K562 (cell line): ENCODE data around the gene LY6G5B. TPM values are rescaled to one million over a fixed set of nuclear protein-coding genes. Genes with fewer than 3 reads are reported as not detected.

ENCODE experiments used
- ARID2 ChIP-seq: fragments of 450-650 bp; IDR thresholded peaks from 2 replicates; pipeline ENCODE4 v1.6.1; 2017; ENCODE audit warnings: antibody characterized with exemption, mild to moderate bottlenecking
- BACH1 ChIP-seq: fragments of 200-800 bp; sonication (Bioruptor generic); IDR thresholded peaks from 2 replicates; pipeline ENCODE4 v1.6.1; 2016; ENCODE audit warnings: missing genetic modification characterization, missing compliant biosample characterization
- DDX20 ChIP-seq: fragments of 450-650 bp; IDR thresholded peaks from 2 replicates; pipeline ENCODE4 v1.6.1; 2016; ENCODE audit warnings: missing genetic modification characterization, low read depth, mild to moderate bottlenecking, missing compliant biosample characterization, moderate library complexity
- ELF4 ChIP-seq: fragments of 450-650 bp; formaldehyde crosslinking; IDR thresholded peaks from 2 replicates; pipeline ENCODE4 v1.4.0; 2022; ENCODE audit warnings: missing genetic modification characterization
- MCM3 ChIP-seq: fragments of 450-650 bp; IDR thresholded peaks from 2 replicates; pipeline ENCODE4 v1.6.1; 2016
- NR1H2 ChIP-seq: sonication (generic); formaldehyde crosslinking; IDR thresholded peaks from 2 replicates; pipeline ENCODE4 v1.4.0; 2020; ENCODE audit warnings: mild to moderate bottlenecking, missing genetic modification reagents
- PCBP2 ChIP-seq: fragments of 200-400 bp; formaldehyde crosslinking; IDR thresholded peaks from 2 replicates; pipeline ENCODE4 v1.6.1; 2018; ENCODE audit warnings: low read length, low read depth, mild to moderate bottlenecking, moderate library complexity; ENCODE audit not compliant: poor library complexity, severe bottlenecking
- RHOXF2B ChIP-seq: fragments of 250-450 bp; sonication (Bioruptor Pico); conservative IDR thresholded peaks from 2 replicates; pipeline ENCODE4 v1.5.1; 2021
- SIN3A ChIP-seq, 2 experiments: fragments of 150-350 bp in 1 of 2; IDR thresholded peaks; 2 replicates each; pipeline ENCODE4 v1.6.1; 2011 to 2016; ENCODE audit warnings: borderline replicate concordance in 2 of 2, low read depth in 2 of 2, low read length in 2 of 2, mild to moderate bottlenecking in 2 of 2, moderate library complexity in 2 of 2; ENCODE audit not compliant: control insufficient read depth in 1 of 2
- SP2 ChIP-seq: IDR thresholded peaks from 2 replicates; pipeline ENCODE4 v1.6.1; 2011; ENCODE audit warnings: mild to moderate bottlenecking, low read depth, low read length, moderate library complexity; ENCODE audit not compliant: poor library complexity, severe bottlenecking; ENCODE audit errors: extremely low read depth
- SRSF3 ChIP-seq: fragments of 200-400 bp; formaldehyde crosslinking; IDR thresholded peaks from 2 replicates; pipeline ENCODE4 v1.6.1; 2016; ENCODE audit warnings: mild to moderate bottlenecking, low read length, moderate library complexity; ENCODE audit not compliant: insufficient read depth
- TOE1 ChIP-seq, 2 experiments: fragments of 450-650 bp in 1 of 2; sonication (generic) in 1 of 2; formaldehyde crosslinking in 1 of 2; IDR thresholded peaks; 2 replicates each; pipeline versions ENCODE4 v1.7.1 to v1.8.0; 2016 to 2022; ENCODE audit warnings: borderline replicate concordance in 2 of 2, mild to moderate bottlenecking in 2 of 2, antibody characterized with exemption in 1 of 2, inconsistent platforms in 1 of 2, low read depth in 1 of 2, missing genetic modification reagents in 1 of 2, moderate library complexity in 1 of 2
- VEZF1 ChIP-seq: fragments of 200-800 bp; sonication (Bioruptor generic); IDR thresholded peaks from 2 replicates; pipeline ENCODE4 v1.6.1; 2017; ENCODE audit warnings: missing genetic modification characterization, missing compliant biosample characterization
- ZBTB40 ChIP-seq, 2 experiments: fragments of 450-650 bp in 1 of 2; sonication (generic) in 1 of 2; formaldehyde crosslinking in 1 of 2; IDR thresholded peaks; 2 replicates each; pipeline versions ENCODE4 v1.7.1 to v1.9.0; 2016 to 2022; ENCODE audit warnings: inconsistent platforms in 1 of 2, mild to moderate bottlenecking in 1 of 2, missing genetic modification reagents in 1 of 2
- ZKSCAN3 ChIP-seq: fragments of 250-450 bp; sonication (Bioruptor Pico); IDR thresholded peaks from 2 replicates; pipeline ENCODE4 v1.4.0; 2020
- ZNF655 ChIP-seq: fragments of 250-450 bp; sonication (Bioruptor Pico); IDR thresholded peaks from 2 replicates; pipeline ENCODE4 v1.5.0; 2021
- polyA plus RNA-seq, 8 experiments: library from polyadenylated mRNA; depleted of rRNA in 4 of 8; stranded (reverse) in 5 of 8; unstranded in 3 of 8; fragments of >200 nt; fragmentation: Nextera tagmentation in 2 of 8; fragmentation: Illumina TruSeq in 1 of 8; extraction: Ambion mirVana in 2 of 8; extraction: Trizol in 1 of 8; gene quantifications; 2 replicates each; pipeline versions ENCODE4 v1.2.1 to v1.2.3, GENCODE V29; 2011 to 2014; ENCODE audit warnings: inconsistent platforms in 1 of 8, missing spikeins in 1 of 8
- total RNA-seq, 7 experiments: library from RNA; depleted of rRNA in 6 of 7; stranded (reverse); fragments of >200 nt in 6 of 7; fragmentation: Illumina TruSeq in 2 of 7; extraction: Trizol in 2 of 7; gene quantifications; 2 replicates each; pipeline versions ENCODE4 v1.2.1 to v1.2.3, GENCODE V29; 2011 to 2021; ENCODE audit warnings: low replicate concordance in 1 of 7

The LY6G5B gene
- total and polyA plus RNA-seq, 9 of the 15 experiments (the other 6 are each of a cell fraction or from before 2014, with no cell fraction given): 6.0 to 27.0 (median 7.5) TPM

GRCh38 chr6:31676904-31677303, 7.1 kb downstream of the LY6G5B start (continued):
- TF ChIP-seq ELF4 (CRISPR knock-in tag) (0 out of 2 replicates have a peak, but pooled peaks have one; percentile 37), VEZF1 (CRISPR knock-in tag) (peak; percentile 68), BACH1 (tag) (no peak), ARID2 (0 out of 2 replicates have a peak, but pooled peaks have one; percentile 7), MCM3 (0 out of 2 replicates have a peak, but pooled peaks have one; percentile 17), ZBTB40 (IDR thresholded peaks at IDR 0.05) (peak; percentile 50; the same call in 1 of the 2 replicates), ZBTB40 (CRISPR knock-in tag; IDR thresholded peaks at IDR 0.05) (no peak), SP2 (no peak), PCBP2 (no peak), DDX20 (tag) (no peak), RHOXF2B (no peak), ZNF655 (CRISPR knock-in tag) (no peak), NR1H2 (CRISPR knock-in tag) (no peak), SRSF3 (no peak), TOE1 (IDR thresholded peaks at IDR 0.05; ENCODE audit: borderline replicate concordance) (no peak), TOE1 (CRISPR knock-in tag; IDR thresholded peaks at IDR 0.05; ENCODE audit: borderline replicate concordance, low read depth) (no peak), SIN3A (IDR thresholded peaks at IDR 0.05; ENCODE audit: borderline replicate concordance in 2 of 2, control insufficient read depth in 1 of 2, low read depth in 2 of 2, low read length in 2 of 2) (no peak), ZKSCAN3 (CRISPR knock-in tag) (no peak)
